ENCODE measurements around the gene FMN2.

FMN2 gene

GRCh38 chr1:240091614-240092300 lies at the start of gene FMN2:
FMN2 (plus strand) TSS chr1:240091883; CDS start chr1:240092110, 227 bp downstream.
- DNase-seq: no peak

- DNase-seq: no peak
Measured at GRCh38 chr1:240044620-240045019, 47.1 kb upstream of the FMN2 start.

- DNase-seq: no peak
Measured at GRCh38 chr1:240046000-240046399, 45.7 kb upstream of the FMN2 start.

- no peak for DNase-seq
Measured at GRCh38 chr1:240054109-240054701, 37.5 kb upstream of the FMN2 start.

GRCh38 chr1:240055936-240056335 lies 35.7 kb upstream of the FMN2 start:
- DNase-seq: no peak

- no peak for DNase-seq
Measured at GRCh38 chr1:240056350-240056749, 35.3 kb upstream of the FMN2 start.

DNA sequence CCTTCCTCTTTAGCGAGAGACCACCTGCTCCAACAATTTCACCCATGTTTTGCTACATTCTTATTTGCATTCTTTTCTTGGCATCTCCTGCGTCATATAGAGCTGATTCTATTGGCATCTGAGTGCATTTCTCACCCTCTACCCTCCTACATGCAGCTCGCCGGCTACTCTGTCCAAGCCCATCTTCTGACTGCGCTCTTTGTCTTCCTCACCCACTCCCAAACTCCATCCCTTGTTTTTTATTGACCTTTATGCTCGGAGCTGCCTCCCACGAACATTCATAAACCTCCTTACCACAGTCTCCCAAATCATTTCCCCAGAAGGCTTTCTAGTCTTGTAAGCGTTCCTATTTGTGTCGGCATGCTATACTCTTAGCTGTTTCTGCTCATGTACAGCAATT lies 33.6 kb upstream of the FMN2 start:
- no peak for DNase-seq

- DNase-seq: no peak
Measured at GRCh38 chr1:240068961-240069360, 22.7 kb upstream of the FMN2 start.

- DNase-seq: no peak
Measured at GRCh38 chr1:240070188-240070587, 21.5 kb upstream of the FMN2 start.

DNA sequence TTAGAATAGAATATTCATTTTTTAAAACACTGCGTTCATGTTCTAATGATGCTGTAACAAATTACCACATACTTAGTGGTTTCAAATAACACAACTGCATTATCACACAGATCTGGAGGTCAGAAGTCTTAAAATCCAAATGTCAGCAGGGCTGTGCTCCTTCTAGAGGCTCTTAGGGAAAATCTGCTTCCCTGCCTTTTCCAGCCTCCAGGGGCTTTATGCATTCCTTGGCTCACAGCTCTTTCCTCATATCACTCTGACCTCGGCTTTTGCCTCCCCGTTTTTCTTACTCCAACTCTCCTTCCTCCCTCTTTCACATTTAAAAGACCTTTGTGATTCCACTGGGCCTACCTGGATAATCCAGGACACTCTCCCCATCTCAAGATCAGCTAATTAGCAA lies 18.6 kb upstream of the FMN2 start:
- DNase-seq: no peak

DNA sequence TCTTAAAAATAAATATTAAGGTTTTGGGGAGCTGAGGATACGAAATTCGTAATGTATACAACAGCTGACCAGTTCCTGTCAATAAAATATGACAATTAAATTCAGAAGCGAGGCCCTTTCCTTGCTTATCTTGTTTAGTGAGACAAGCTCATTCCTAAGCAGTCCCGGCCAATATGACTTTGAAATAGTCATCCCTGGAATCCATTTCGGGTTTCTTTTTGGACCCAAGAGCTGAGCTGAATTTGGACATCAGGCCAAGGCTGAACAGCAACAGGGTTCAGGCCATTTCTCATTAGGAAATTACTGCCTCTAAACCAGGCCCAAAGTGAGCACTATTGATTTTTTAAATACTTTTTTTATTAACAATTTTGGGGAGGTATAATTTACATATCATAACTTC lies 17.3 kb upstream of the FMN2 start:
- no peak for DNase-seq

DNA sequence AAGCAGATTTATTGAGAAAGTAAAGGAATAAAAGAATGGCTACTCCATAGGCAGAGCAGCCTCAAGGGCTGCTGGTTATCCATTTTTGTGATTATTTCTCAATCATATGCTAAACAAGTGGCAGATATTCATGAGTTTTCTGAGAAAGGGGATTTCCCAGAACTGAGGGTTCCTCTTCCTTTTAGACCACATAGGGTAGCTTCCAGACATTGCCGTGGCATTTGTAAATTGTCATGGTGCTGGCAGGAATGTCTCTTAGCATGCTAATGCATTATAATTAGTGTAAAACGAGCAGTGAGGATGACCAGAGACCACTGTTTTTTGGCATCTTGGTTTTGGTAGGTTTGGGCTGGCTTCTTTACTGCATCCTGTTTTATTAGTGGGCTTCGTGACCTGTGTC lies 16.8 kb upstream of the FMN2 start:
- DNase-seq: no peak

DNA sequence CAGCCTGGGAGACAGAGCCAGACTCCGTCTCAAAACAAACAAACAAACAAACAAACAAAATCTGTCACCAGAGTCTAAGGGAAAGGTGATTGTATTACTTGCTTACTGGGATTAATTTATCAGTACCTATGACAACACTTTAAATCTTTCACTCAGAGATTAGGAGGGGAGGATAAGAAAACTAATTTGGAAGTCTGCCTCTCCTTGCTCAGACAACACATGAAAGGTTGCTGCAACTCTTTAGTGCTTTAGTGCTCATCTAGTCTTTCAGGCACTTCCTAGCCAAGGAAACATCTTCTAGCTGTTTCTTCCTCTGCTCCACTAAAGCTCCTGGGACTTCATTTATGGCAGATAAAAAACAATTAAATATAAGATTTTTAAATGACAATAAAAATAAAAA lies 7.3 kb upstream of the FMN2 start:
- DNase-seq: no peak

GRCh38 chr1:240084749-240085148 lies 6.9 kb upstream of the FMN2 start:
- DNase-seq: no peak

GRCh38 chr1:240086726-240087125 lies 5.0 kb upstream of the FMN2 start:
- DNase-seq: peak in 1 of 2 experiments; percentile 1

- DNase-seq: no peak
Measured at GRCh38 chr1:240090014-240090413, 1.7 kb upstream of the FMN2 start.

DNA sequence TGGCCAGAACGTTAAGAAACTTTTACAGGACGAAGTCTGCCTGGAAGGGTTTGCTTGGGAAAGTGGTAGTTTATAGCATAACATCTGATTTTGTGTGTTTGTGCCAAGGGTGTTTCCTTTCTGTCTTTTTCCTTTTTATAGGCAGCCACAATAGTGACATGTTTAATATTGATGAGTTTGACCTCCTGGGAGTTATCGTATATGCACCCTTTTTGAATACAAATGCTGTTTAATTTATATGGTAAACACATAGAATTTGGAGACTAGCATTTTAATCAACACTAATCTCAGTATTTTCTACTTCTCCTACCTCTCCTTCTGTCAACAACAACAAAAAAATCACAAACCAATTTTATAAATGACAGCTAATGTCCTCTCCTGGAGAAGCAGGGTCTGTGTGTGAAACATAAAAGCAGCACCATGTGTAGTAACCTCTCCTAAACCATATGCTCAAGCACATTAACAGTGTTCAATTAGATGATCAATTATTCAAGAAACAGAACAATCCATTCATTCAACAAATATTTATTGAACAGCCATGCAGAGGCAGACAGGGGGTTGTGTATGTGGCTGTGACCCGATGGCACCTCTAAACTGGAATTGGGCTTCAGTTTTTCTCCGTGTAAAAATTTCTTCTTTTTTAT lies 604 bp upstream of the FMN2 start:
- DNase-seq: no peak

DNA sequence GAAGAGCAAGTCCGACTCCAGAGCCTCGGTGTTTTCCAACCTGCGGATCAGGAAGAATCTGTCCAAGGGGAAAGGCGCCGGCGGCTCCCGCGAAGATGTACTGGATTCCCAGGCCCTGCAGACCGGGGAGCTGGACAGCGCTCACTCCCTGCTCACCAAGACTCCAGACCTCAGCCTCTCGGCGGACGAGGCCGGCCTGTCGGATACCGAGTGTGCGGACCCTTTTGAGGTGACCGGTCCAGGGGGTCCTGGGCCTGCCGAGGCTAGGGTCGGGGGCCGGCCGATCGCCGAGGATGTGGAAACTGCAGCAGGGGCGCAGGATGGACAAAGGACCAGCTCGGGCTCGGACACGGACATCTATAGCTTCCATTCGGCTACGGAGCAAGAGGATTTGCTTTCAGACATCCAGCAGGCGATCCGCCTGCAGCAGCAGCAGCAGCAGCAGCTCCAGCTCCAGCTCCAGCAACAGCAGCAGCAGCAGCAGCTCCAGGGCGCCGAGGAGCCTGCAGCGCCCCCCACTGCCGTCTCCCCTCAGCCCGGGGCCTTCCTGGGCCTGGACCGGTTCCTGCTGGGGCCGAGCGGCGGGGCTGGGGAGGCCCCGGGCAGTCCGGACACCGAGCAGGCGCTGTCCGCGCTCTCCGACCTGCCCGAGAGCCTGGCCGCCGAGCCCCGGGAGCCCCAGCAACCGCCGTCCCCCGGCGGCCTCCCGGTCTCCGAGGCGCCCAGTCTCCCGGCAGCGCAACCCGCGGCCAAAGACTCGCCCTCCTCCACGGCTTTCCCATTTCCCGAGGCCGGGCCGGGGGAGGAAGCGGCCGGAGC lies 827 bp downstream of the FMN2 start:
- no peak for DNase-seq

- DNase-seq: no peak
Measured at GRCh38 chr1:240093120-240093961, 1.7 kb downstream of the FMN2 start.

DNA sequence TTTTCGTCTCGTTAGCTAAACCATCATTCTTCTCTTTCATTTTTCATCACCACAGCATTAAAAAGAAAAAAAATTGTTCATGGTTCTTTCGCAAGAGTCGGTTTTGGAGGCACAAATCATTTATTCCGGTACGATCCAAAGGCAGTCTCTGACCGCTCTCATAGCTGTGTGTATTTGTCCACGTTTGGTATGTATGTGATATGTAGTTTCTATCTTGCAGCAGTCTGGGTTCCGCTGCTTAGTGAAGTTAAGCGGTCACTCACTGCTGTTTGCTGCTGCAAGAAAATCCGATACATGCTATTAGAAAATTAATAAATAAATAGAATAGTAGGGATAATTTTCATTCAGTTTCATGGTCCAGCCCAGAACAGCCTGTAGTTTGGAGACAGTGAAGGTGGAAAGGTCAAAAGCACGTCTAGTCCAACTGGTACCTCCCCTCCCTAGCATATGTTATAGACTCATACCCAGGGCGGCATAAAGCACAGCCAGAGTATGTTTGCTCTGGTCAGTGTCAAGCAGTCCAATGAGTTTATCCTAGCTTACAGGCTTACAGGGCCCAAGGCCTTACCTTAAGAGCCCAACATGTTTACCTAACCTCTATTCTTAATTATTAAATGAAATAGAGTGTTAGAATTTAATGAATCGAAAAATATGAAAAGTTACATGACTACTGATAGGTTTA lies 2.5 kb downstream of the FMN2 start:
- no peak for DNase-seq

DNA sequence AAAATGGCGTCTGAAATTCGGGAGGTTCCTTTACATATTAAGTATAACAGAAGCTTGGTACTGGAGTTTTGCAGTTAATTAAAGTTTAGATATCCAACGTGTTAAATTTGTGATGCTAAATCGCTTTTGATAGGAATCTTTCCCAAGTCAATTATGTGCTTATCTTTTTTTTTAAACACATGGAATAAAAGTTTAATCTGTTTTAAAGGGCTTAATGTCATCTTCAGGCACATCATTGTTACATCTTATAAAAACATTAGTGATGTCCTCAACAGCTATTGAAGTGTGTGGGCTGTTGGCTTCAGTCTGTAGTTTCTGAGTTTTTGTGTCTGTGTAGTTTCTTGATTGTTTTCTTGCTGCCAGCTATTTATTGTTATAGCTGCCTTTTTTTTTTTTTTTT lies 5.3 kb downstream of the FMN2 start:
- no peak for DNase-seq

DNA sequence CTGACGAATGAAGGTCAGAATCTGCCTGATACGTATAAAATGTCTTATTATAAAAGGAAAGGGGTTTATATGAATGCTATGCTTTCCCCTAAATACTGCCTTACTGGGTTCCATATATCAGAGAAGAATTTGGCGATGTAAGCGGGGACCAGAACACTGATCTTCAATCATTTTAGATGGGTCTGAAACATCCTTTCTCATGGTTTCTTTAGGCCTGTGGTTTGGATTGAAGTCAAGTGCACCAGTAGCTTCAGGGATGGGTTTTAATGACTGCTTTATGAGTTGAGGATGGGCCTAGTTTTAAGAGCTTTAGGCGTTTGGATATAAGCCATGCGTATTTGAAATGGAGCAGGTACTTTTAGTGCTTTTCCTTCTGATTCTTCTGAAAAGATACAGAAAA lies 6.9 kb downstream of the FMN2 start:
- no peak for DNase-seq
